Mesendoderm (in vitro differentiated cells): Measurements from ENCODE around the gene EIF3M.

ENCODE experiments used
- DNase-seq: peaks from one replicate; pipeline ENCODE4 v3.0.0; 2013
- H2AK5ac ChIP-seq: 2 replicates; pipeline ENCODE4 v1.6.1; 2013; ENCODE audit warnings: low read length, inconsistent platforms
- H2BK120ac ChIP-seq: 2 replicates; pipeline ENCODE4 v1.6.1; 2013; ENCODE audit warnings: low read depth, mild to moderate bottlenecking, low read length, moderate library complexity, mixed read lengths
- H2BK15ac ChIP-seq: replicated peaks from 2 replicates; pipeline ENCODE4 v1.6.1; 2013; ENCODE audit warnings: low read depth, mild to moderate bottlenecking, moderate library complexity
- H2BK5ac ChIP-seq: 2 replicates; pipeline ENCODE4 v1.6.1; 2013; ENCODE audit warnings: low read length, inconsistent platforms
- H3K18ac ChIP-seq: 2 replicates; pipeline ENCODE4 v1.6.1; 2013; ENCODE audit warnings: mild to moderate bottlenecking, low read length, mixed read lengths
- H3K23ac ChIP-seq: one replicate; pipeline ENCODE4 v1.6.1; 2013; ENCODE audit warnings: low read length
- H3K27ac ChIP-seq: 2 replicates; pipeline ENCODE4 v1.5.1; 2013; ENCODE audit warnings: low read depth, mild to moderate bottlenecking, inconsistent platforms, low read length, moderate library complexity
- H3K27me3 ChIP-seq: 2 replicates; pipeline ENCODE4 v1.6.1; 2013; ENCODE audit warnings: low read length, control low read depth, mild to moderate bottlenecking, inconsistent platforms; ENCODE audit not compliant: insufficient read depth, poor library complexity
- H3K36me3 ChIP-seq: 2 replicates; pipeline ENCODE4 v1.6.1; 2013; ENCODE audit warnings: low read length, inconsistent platforms; ENCODE audit not compliant: control insufficient read depth, insufficient read depth
- H3K4ac ChIP-seq: one replicate; pipeline ENCODE4 v1.6.1; 2013; ENCODE audit warnings: low read depth, mild to moderate bottlenecking, low read length, moderate library complexity
- H3K4me1 ChIP-seq: 2 replicates; pipeline ENCODE4 v1.6.1; 2013; ENCODE audit warnings: low read depth, low read length, inconsistent platforms; ENCODE audit not compliant: control insufficient read depth
- H3K4me2 ChIP-seq: 2 replicates; pipeline ENCODE4 v1.6.1; 2013; ENCODE audit warnings: low read length
- H3K4me3 ChIP-seq: 2 replicates; pipeline ENCODE4 v1.5.1; 2013; ENCODE audit warnings: mild to moderate bottlenecking, low read length
- H3K56ac ChIP-seq: one replicate; pipeline ENCODE4 v1.6.1; 2013; ENCODE audit warnings: low read length
- H3K79me1 ChIP-seq: 2 replicates; pipeline ENCODE4 v1.6.1; 2013; ENCODE audit warnings: low read length, inconsistent platforms
- H3K79me2 ChIP-seq: 2 replicates; pipeline ENCODE4 v1.6.1; 2013; ENCODE audit warnings: mild to moderate bottlenecking, low read length; ENCODE audit not compliant: control insufficient read depth, insufficient read depth
- H3K9ac ChIP-seq: 2 replicates; pipeline ENCODE4 v1.6.1; 2013; ENCODE audit warnings: low read length, inconsistent platforms
- H4K5ac ChIP-seq: one replicate; pipeline ENCODE4 v1.6.1; 2013; ENCODE audit warnings: low read length
- H4K8ac ChIP-seq: one replicate; pipeline ENCODE4 v1.6.1; 2013; ENCODE audit warnings: low read depth, mild to moderate bottlenecking, control low read depth, low read length, moderate library complexity
- WGBS: extraction: QIAGEN DNeasy Blood & Tissue Kit; methylation state at CpG from one replicate; pipeline ENCODE4 v1.1.7; 2013; ENCODE audit warnings: low lambda C conversion rate, missing lambda C conversion rate; ENCODE audit not compliant: insufficient coverage; ENCODE audit errors: extremely low coverage; 5-methylcytosine and 5-hydroxymethylcytosine counted together

EIF3M gene

DNA sequence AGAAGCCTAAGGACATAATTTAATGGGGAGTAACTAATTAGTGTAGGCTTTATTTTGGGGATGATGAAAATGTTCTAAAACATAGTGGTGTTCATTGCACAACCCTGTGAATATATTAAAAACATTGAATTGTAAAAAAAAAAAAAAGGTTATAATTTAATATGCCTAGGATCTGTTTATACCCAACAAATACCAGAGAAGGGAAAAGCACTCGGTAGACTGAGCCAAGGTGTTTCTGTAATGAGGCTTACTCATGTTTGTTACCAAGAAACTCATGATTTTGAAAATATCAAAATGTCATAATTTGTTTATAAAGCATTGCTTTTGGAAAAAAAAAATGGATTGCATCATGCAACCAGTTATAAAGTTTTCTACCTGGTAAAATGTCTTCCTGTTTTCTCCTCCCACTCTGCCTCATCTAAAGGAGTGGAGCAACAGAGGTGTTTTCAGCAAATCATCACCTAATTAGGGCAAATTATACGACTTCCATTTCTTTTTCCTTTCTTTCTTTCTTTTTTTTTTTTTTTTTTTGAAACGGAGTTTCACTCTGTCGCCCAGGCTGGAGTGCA lies 14.2 kb upstream of the EIF3M start:
- H3K27ac ChIP-seq = no peak overlapping the region
- H2BK120ac ChIP-seq = no peak overlapping the region
- H3K4me3 ChIP-seq = no peak overlapping the region
- H3K79me2 ChIP-seq = no peaks in the 10 kb centered on the region
- no peak overlapping the region for H4K5ac ChIP-seq
- H2BK15ac ChIP-seq = no peak overlapping the region
- DNase-seq = no peak
- no CpG with 5 or more reads among the region's 4 CpGs for WGBS
- H4K8ac ChIP-seq = no peak overlapping the region
- no peak overlapping the region for H3K9ac ChIP-seq
- H3K18ac ChIP-seq = no peak overlapping the region
- H3K36me3 ChIP-seq = no peaks in the 10 kb centered on the region
- peaks cover 6% of the 10 kb centered on the region for H3K4me1 ChIP-seq
- no peak overlapping the region for H2BK5ac ChIP-seq
- no peak overlapping the region for H3K4me2 ChIP-seq
- no peak overlapping the region for H3K23ac ChIP-seq
- no peaks in the 10 kb centered on the region for H3K79me1 ChIP-seq
- no peaks in the 10 kb centered on the region for H3K27me3 ChIP-seq
- H3K56ac ChIP-seq = no peak overlapping the region
- H2AK5ac ChIP-seq = no peak overlapping the region
- H3K4ac ChIP-seq = no peak overlapping the region

DNA sequence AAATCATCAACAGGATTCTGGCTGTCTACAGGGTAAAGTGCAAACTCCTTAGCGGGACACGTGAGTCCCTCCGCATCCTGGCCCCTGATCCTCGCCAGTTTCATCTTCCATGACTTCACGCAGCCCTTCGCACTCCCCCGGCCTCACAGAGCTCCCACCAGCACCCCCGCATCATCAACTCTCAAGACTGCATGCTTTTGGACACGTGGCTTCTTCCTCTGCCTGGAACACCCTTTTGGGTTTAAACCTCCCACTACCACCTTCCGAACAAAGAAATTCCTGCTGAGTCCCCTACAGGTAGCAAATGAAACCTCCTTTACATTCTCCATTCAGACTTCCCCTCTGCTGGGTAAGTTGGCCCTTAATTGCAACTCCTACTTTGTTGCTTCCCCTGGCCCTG lies 12.6 kb upstream of the EIF3M start:
- DNase-seq = peak; percentile 76

DNA sequence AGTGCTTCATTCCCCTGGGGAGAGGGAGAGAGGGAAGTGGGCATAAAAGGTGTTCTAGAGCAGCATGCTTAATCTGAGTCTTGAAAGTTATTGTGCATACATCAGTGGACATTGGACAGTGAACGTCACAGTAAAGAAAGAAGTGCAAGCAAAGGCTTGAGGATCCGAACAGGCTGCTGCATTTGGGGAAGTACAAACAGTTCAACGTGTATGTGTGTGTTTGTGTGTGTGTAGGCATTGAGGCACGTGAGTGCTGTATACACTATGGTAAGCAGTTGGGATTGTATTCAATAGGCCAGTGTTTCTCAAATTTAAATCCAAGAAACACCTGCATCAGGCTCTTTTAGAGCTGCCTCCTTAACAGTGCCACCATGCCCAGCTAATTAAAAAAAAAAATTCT lies 10.4 kb upstream of the EIF3M start:
- Histone ChIP-seq H3K27ac (no peak overlapping the region), H4K8ac (no peak overlapping the region)

More for the DNA sequence above, 12.6 kb upstream of the EIF3M start:
- Histone ChIP-seq H3K4me3 (no peak overlapping the region), H3K23ac (no peak overlapping the region), H2AK5ac (no peak overlapping the region), H3K9ac (no peak overlapping the region), H3K79me2 (no peaks in the 10 kb centered on the region), H3K79me1 (no peaks in the 10 kb centered on the region), H2BK5ac (no peak overlapping the region), H3K4ac (no peak overlapping the region), H3K27ac (no peak overlapping the region), H3K27me3 (no peaks in the 10 kb centered on the region), H4K8ac (no peak overlapping the region), H2BK120ac (no peak overlapping the region), H3K36me3 (no peaks in the 10 kb centered on the region), H3K18ac (no peak overlapping the region), H4K5ac (no peak overlapping the region), H3K4me2 (no peak overlapping the region), H3K56ac (peak overlapping the region; percentile 52), H2BK15ac (no peak overlapping the region), H3K4me1 (peaks cover 6% of the 10 kb centered on the region)
- no CpG with 5 or more reads among the region's 10 CpGs for WGBS

DNA sequence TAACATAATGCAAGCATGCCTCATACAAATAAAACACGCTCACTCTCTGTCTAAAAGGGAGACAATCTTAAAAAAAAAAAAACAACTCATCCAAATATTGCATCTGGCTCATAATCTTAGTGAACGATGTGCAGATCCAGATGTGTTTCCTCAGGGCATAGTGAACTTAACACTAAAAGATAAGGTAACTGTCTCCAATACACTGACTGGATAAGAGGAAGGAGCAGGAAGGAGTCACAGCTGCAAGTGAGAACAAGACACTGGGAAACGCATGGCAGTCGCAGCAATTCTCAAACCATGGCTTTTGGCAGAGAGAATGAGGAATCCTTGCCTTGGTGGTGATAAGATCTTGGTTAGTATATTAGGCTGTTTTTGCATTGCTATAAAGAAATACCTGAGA lies 9.2 kb upstream of the EIF3M start:
- no peak overlapping the region for H3K56ac ChIP-seq
- no CpG with 5 or more reads among the region's 4 CpGs for WGBS
- H3K4me3 ChIP-seq = no peak overlapping the region
- no peak overlapping the region for H4K8ac ChIP-seq
- no peak overlapping the region for H2AK5ac ChIP-seq
- no peak overlapping the region for H2BK5ac ChIP-seq
- H3K27ac ChIP-seq = no peak overlapping the region
- H3K18ac ChIP-seq = no peak overlapping the region
- peaks cover 6% of the 10 kb centered on the region for H3K4me1 ChIP-seq
- H3K4ac ChIP-seq = no peak overlapping the region
- H3K79me2 ChIP-seq = no peaks in the 10 kb centered on the region
- H3K79me1 ChIP-seq = no peaks in the 10 kb centered on the region
- no peaks in the 10 kb centered on the region for H3K27me3 ChIP-seq
- no peak overlapping the region for H2BK15ac ChIP-seq
- H2BK120ac ChIP-seq = no peak overlapping the region
- H4K5ac ChIP-seq = no peak overlapping the region
- DNase-seq = peak; percentile 62
- H3K23ac ChIP-seq = no peak overlapping the region
- H3K36me3 ChIP-seq = no peaks in the 10 kb centered on the region
- H3K4me2 ChIP-seq = no peak overlapping the region
- H3K9ac ChIP-seq = no peak overlapping the region

More for the DNA sequence above, 10.4 kb upstream of the EIF3M start:
- H2BK5ac ChIP-seq = no peak overlapping the region
- no CpG with 5 or more reads among the region's 4 CpGs for WGBS
- no peak overlapping the region for H2BK120ac ChIP-seq
- H3K4me1 ChIP-seq = peaks cover 6% of the 10 kb centered on the region
- H3K18ac ChIP-seq = no peak overlapping the region
- H3K4me3 ChIP-seq = no peak overlapping the region
- H2BK15ac ChIP-seq = no peak overlapping the region
- H3K56ac ChIP-seq = no peak overlapping the region
- no peaks in the 10 kb centered on the region for H3K36me3 ChIP-seq
- H3K9ac ChIP-seq = no peak overlapping the region
- H2AK5ac ChIP-seq = no peak overlapping the region
- H3K4me2 ChIP-seq = no peak overlapping the region
- no peak overlapping the region for H3K4ac ChIP-seq
- H4K5ac ChIP-seq = no peak overlapping the region
- H3K79me1 ChIP-seq = no peaks in the 10 kb centered on the region
- no peaks in the 10 kb centered on the region for H3K27me3 ChIP-seq
- no peak for DNase-seq
- H3K79me2 ChIP-seq = no peaks in the 10 kb centered on the region
- no peak overlapping the region for H3K23ac ChIP-seq

DNA sequence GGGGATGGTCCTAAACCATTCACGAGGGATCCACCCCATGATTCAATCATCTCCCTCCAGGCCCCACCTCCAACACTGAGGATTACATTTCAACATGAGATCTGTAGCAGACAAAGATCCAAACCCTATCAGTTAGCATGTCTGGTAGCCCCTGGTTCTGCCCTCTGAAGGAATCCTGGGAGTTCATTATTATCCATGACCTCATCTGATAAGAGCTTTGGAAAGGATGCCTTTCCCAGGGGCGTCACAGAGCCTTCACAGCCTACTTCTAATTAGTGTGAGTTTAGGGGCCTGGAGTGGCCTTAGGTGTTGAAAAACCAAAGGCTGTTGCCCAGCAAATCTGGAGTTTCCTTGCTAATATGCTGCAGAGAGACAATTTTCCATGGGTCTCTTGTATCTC lies 8.6 kb upstream of the EIF3M start:
- H3K56ac ChIP-seq = no peak overlapping the region
- WGBS = no CpG with 5 or more reads among the region's 2 CpGs
- no peak overlapping the region for H3K4me2 ChIP-seq
- H3K27ac ChIP-seq = no peak overlapping the region
- no peaks in the 10 kb centered on the region for H3K27me3 ChIP-seq
- H2AK5ac ChIP-seq = no peak overlapping the region
- H4K8ac ChIP-seq = no peak overlapping the region
- H2BK5ac ChIP-seq = no peak overlapping the region
- H3K4ac ChIP-seq = no peak overlapping the region
- no peak overlapping the region for H2BK120ac ChIP-seq
- no peak overlapping the region for H3K23ac ChIP-seq
- no peak overlapping the region for H2BK15ac ChIP-seq
- no peaks in the 10 kb centered on the region for H3K79me2 ChIP-seq
- H3K9ac ChIP-seq = no peak overlapping the region
- H4K5ac ChIP-seq = no peak overlapping the region
- H3K4me1 ChIP-seq = peaks cover 6% of the 10 kb centered on the region
- no peak overlapping the region for H3K4me3 ChIP-seq
- no peaks in the 10 kb centered on the region for H3K36me3 ChIP-seq
- H3K18ac ChIP-seq = no peak overlapping the region
- DNase-seq = peak; percentile 93
- no peaks in the 10 kb centered on the region for H3K79me1 ChIP-seq

DNA sequence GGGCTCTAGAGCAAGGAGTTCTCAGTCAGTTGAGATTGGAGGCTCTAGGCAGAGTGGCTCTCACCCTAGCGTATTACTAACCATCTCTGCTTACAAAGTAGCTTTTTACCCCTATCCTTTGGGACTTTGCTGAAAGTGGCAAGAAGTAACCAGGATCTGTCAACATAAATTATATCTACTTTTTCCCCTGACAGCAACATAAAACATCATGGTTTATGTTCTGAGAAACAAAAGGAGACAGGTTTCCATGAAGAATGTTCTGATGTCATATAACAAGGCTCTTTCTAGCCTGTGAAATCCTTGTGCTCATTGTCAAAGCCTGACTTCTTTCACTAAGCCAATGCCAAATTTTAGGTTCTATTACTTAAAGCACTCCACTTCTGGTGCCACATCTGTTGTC lies 7.2 kb upstream of the EIF3M start:
- Histone ChIP-seq H3K18ac (no peak overlapping the region), H3K9ac (no peak overlapping the region), H3K27ac (no peak overlapping the region), H3K4ac (no peak overlapping the region), H4K5ac (no peak overlapping the region), H3K36me3 (no peaks in the 10 kb centered on the region), H3K56ac (no peak overlapping the region), H3K4me3 (no peak overlapping the region), H3K4me2 (no peak overlapping the region), H3K27me3 (no peaks in the 10 kb centered on the region), H2BK5ac (no peak overlapping the region), H2AK5ac (no peak overlapping the region), H2BK15ac (no peak overlapping the region), H3K23ac (no peak overlapping the region), H3K79me1 (no peaks in the 10 kb centered on the region), H3K79me2 (no peaks in the 10 kb centered on the region), H2BK120ac (no peak overlapping the region), H4K8ac (no peak overlapping the region), H3K4me1 (no peaks in the 10 kb centered on the region)
- WGBS = no CpG with 5 or more reads among the region's 1 CpG
- DNase-seq = no peak
